SK-N-SH (cell line): ENCODE results near the gene NCAM2. TPM values are rescaled to one million over a fixed set of nuclear protein-coding genes. Genes with fewer than 3 reads are reported as not detected.

Experiments used
- CTCF ChIA-PET: fragments of 300-600, 350-600 bp; formaldehyde crosslinking; extraction: SDS; loops from one replicate; lab custom pipeline; 2021; lab: Yijun Ruan, JAX
- POLR2A ChIA-PET: fragments of 350-600 bp; sonication (Branson Sonifier 250); formaldehyde crosslinking; extraction: SDS; loops from one replicate; lab custom pipeline; 2020; ENCODE audit warnings: antibody characterized with exemption, inconsistent platforms; lab: Yijun Ruan, JAX
- DNase-seq: peaks from one replicate; pipeline ENCODE4 v3.0.0; 2012
- H2AFZ ChIP-seq: fragments of 200-600 bp; sonication (generic); 2 replicates; pipeline ENCODE4 v1.8.1; 2016; ENCODE audit warnings: antibody characterized with exemption, mild to moderate bottlenecking, low read depth
- H3F3A ChIP-seq: fragments of 200-600 bp; sonication (generic); replicated peaks from 2 replicates; pipeline ENCODE3; 2016; ENCODE audit warnings: antibody characterized with exemption, mild to moderate bottlenecking; ENCODE audit not compliant: insufficient read depth
- H3K27ac ChIP-seq, 2 experiments: fragments of 200-500 bp in 1 of 2; fragments of 200-600 bp in 1 of 2; sonication (Bioruptor generic) in 1 of 2; sonication (generic), shearing (Covaris generic) in 1 of 2; 2 replicates each; pipeline versions ENCODE4 v1.5.1 to v1.6.1; 2014 to 2016; ENCODE audit warnings: low read depth in 2 of 2, inconsistent platforms in 1 of 2, low read length in 1 of 2, mild to moderate bottlenecking in 1 of 2, mixed read lengths in 1 of 2
- H3K27me3 ChIP-seq: fragments of 200-600 bp; sonication (generic), shearing (Covaris generic); 2 replicates; pipeline ENCODE4 v1.6.1; 2016; ENCODE audit warnings: mixed run types; ENCODE audit not compliant: insufficient read depth
- H3K36me3 ChIP-seq, 2 experiments: fragments of 200-500 bp in 1 of 2; fragments of 200-600 bp in 1 of 2; sonication (Bioruptor generic) in 1 of 2; sonication (generic) in 1 of 2; replicated peaks in 1 of 2; 2 replicates each; pipeline versions ENCODE3 to v1.5.1; 2014 to 2016; ENCODE audit warnings: low read length in 1 of 2, mild to moderate bottlenecking in 1 of 2; ENCODE audit not compliant: insufficient read depth in 2 of 2, control insufficient read depth in 1 of 2
- H3K4me1 ChIP-seq, 2 experiments: fragments of 200-500 bp in 1 of 2; fragments of 200-600 bp in 1 of 2; sonication (Bioruptor generic) in 1 of 2; sonication (generic), shearing (Covaris generic) in 1 of 2; 2 replicates each; pipeline versions ENCODE4 v1.5.1 to v1.6.1; 2014 to 2016; ENCODE audit warnings: low read depth in 1 of 2, low read length in 1 of 2, mixed run types in 1 of 2; ENCODE audit not compliant: insufficient read depth in 2 of 2, control insufficient read depth in 1 of 2
- H3K4me2 ChIP-seq: fragments of 200-600 bp; sonication (generic), shearing (Covaris generic); 2 replicates; pipeline ENCODE4 v1.6.1; 2017; ENCODE audit warnings: mixed run types
- H3K4me3 ChIP-seq, 2 experiments: fragments of 200-500 bp in 1 of 2; fragments of 200-600 bp in 1 of 2; sonication (Bioruptor generic) in 1 of 2; sonication (generic), shearing (Covaris generic) in 1 of 2; 2 replicates each; pipeline versions ENCODE4 v1.5.1 to v1.8.1; 2014 to 2016; ENCODE audit warnings: low read depth in 2 of 2, inconsistent platforms in 1 of 2, low read length in 1 of 2, mild to moderate bottlenecking in 1 of 2, mixed read lengths in 1 of 2, moderate library complexity in 1 of 2
- H3K79me2 ChIP-seq: fragments of 200-600 bp; sonication (generic); 2 replicates; pipeline ENCODE4 v1.8.1; 2017; ENCODE audit warnings: mild to moderate bottlenecking; ENCODE audit not compliant: insufficient read depth
- H3K9ac ChIP-seq: fragments of 200-600 bp; sonication (generic); 2 replicates; pipeline ENCODE4 v1.6.1; 2017; ENCODE audit warnings: mixed run types
- H3K9me2 ChIP-seq: fragments of 200-600 bp; sonication (generic); 2 replicates; pipeline ENCODE4 v1.6.1; 2017; ENCODE audit warnings: mixed run types
- H3K9me3 ChIP-seq: fragments of 200-600 bp; sonication (generic); 2 replicates; pipeline ENCODE4 v1.6.1; 2017; ENCODE audit warnings: mixed run types, mild to moderate bottlenecking, moderate library complexity
- H4K20me1 ChIP-seq: fragments of 200-600 bp; sonication (generic); 2 replicates; pipeline ENCODE4 v1.6.1; 2017; ENCODE audit warnings: mild to moderate bottlenecking, mixed run types; ENCODE audit not compliant: insufficient read depth
- CHD2 ChIP-seq: fragments of 150-350 bp; IDR thresholded peaks from 2 replicates; pipeline ENCODE4 v1.6.1; 2018; ENCODE audit warnings: low read length; ENCODE audit not compliant: partially characterized antibody
- ELF1 ChIP-seq: IDR thresholded peaks from 2 replicates; pipeline ENCODE4 v1.4.0; 2012
- FOSL2 ChIP-seq: IDR thresholded peaks from 2 replicates; pipeline ENCODE4 v1.4.0; 2012; ENCODE audit warnings: low read depth, mild to moderate bottlenecking, moderate library complexity, borderline replicate concordance
- FOXJ3 ChIP-seq: sonication (generic); formaldehyde crosslinking; IDR thresholded peaks from 2 replicates; pipeline ENCODE4 v1.5.1; 2020; ENCODE audit warnings: mild to moderate bottlenecking, missing genetic modification reagents
- FOXM1 ChIP-seq: IDR thresholded peaks from 2 replicates; pipeline ENCODE4 v1.4.0; 2012; ENCODE audit warnings: low read depth, mild to moderate bottlenecking
- GABPA ChIP-seq: IDR thresholded peaks from 2 replicates; pipeline ENCODE4 v1.4.0; 2012; ENCODE audit warnings: low read depth, mild to moderate bottlenecking
- GATA2 ChIP-seq: sonication (generic); formaldehyde crosslinking; IDR thresholded peaks from 2 replicates; pipeline ENCODE4 v1.5.0; 2020; ENCODE audit warnings: mild to moderate bottlenecking, missing genetic modification reagents
- MEF2A ChIP-seq: IDR thresholded peaks from 2 replicates; pipeline ENCODE4 v1.4.0; 2012; ENCODE audit warnings: low read depth, borderline replicate concordance
- NFIC ChIP-seq: IDR thresholded peaks from 2 replicates; pipeline ENCODE4 v1.4.0; 2012; ENCODE audit warnings: borderline replicate concordance
- RXRA ChIP-seq: IDR thresholded peaks from 2 replicates; pipeline ENCODE4 v1.4.0; 2012; ENCODE audit warnings: low read depth, mild to moderate bottlenecking, borderline replicate concordance
- SMC3 ChIP-seq: IDR thresholded peaks from 2 replicates; pipeline ENCODE4 v1.6.1; 2012; ENCODE audit warnings: low read depth, low read length, improper control_type of control experiment
- TAF1 ChIP-seq: IDR thresholded peaks from 2 replicates; pipeline ENCODE4 v1.6.1; 2012; ENCODE audit warnings: low read depth, mild to moderate bottlenecking, low read length, moderate library complexity, borderline replicate concordance
- TEAD4 ChIP-seq: IDR thresholded peaks from 2 replicates; pipeline ENCODE4 v1.4.0; 2012; ENCODE audit warnings: mild to moderate bottlenecking, borderline replicate concordance; ENCODE audit not compliant: insufficient read depth
- WGBS: methylation state at CpG from one replicate; pipeline ENCODE4 v1.1.6; 2017; ENCODE audit warnings: low lambda C conversion rate; 5-methylcytosine and 5-hydroxymethylcytosine counted together
- polyA plus RNA-seq, 3 experiments: library from polyadenylated mRNA; depleted of rRNA; stranded (reverse); fragments of >200 nt; gene quantifications; 2 replicates each; pipeline ENCODE4 v1.2.3, GENCODE V29; 2012
- TF ChIP-seq, protein P1 (sequence below): fragments of 150-350 bp; IDR thresholded peaks from 2 replicates; pipeline ENCODE4 v1.6.1; 2016; ENCODE audit warnings: mild to moderate bottlenecking, low read depth, low read length
- TF ChIP-seq, protein P2 (sequence below): IDR thresholded peaks from 2 replicates; pipeline ENCODE4; 2012
- TF ChIP-seq, protein P3 (sequence below): IDR thresholded peaks from 2 replicates; pipeline ENCODE4 v1.4.0; 2012; ENCODE audit warnings: low read depth
- TF ChIP-seq, protein P4 (sequence below): IDR thresholded peaks from 2 replicates; pipeline ENCODE4 v1.4.0; 2012; ENCODE audit warnings: low read depth, borderline replicate concordance
- TF ChIP-seq, protein P5 (sequence below): IDR thresholded peaks from 2 replicates; pipeline ENCODE4 v1.6.1; 2012; ENCODE audit warnings: mild to moderate bottlenecking, low read depth, low read length, moderate library complexity

The NCAM2 gene
- polyA plus RNA-seq, 1 of the 3 experiments (the other 2 are of a cell fraction): 2.1 TPM

DNA sequence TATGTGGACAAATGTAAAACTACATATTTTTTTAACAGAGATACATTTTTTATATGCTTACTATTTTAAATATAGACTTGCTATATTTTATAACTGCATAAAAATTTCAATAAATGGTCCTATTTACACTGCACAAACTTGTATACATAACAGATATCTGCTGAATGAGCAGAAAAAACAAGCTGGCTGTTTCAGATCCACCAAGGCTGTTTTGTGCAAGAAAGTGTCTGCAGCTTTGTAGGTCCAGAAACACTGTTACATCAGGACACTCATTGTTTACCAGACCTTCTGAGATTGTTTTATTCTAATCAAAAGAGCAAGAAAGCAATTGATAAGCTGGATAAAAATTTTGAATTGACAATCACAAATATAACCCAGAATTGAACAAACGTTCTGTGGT, 99.3 kb downstream of the NCAM2 start:
- no peaks in the 10 kb centered on the region for H3K27me3 ChIP-seq
- no peak overlapping the region for H3K27ac ChIP-seq
- no peak overlapping the region for H2AFZ ChIP-seq
- no peaks in the 10 kb centered on the region for H3F3A ChIP-seq
- WGBS: 21% methylated on average over 1 of the region's 1 CpG
- no peak overlapping the region for H3K4me3 ChIP-seq
- CTCF ChIA-PET: interaction anchor here (1.1 to 1.6 kb wide), 2 partner anchors 93 to 98 kb away, joined by 3 read pairs; no protein-coding TSS in a partner anchor
- POLR2A ChIA-PET: no interaction called here
- DNase-seq: no peak
- H4K20me1 ChIP-seq: no peaks in the 10 kb centered on the region
- H3K9ac ChIP-seq: no peak overlapping the region
- no peaks in the 10 kb centered on the region for H3K9me2 ChIP-seq
- TF ChIP-seq ELF1 (no peak), FOXJ3 (CRISPR knock-in tag) (no peak), TAF1 (no peak), FOSL2 (no peak), RXRA (no peak), GATA2 (CRISPR knock-in tag) (no peak), CHD2 (no peak), GABPA (no peak), SMC3 (no peak), TEAD4 (no peak), NFIC (no peak), MEF2A (no peak), FOXM1 (no peak)
- TF ChIP-seq, protein P1, sequence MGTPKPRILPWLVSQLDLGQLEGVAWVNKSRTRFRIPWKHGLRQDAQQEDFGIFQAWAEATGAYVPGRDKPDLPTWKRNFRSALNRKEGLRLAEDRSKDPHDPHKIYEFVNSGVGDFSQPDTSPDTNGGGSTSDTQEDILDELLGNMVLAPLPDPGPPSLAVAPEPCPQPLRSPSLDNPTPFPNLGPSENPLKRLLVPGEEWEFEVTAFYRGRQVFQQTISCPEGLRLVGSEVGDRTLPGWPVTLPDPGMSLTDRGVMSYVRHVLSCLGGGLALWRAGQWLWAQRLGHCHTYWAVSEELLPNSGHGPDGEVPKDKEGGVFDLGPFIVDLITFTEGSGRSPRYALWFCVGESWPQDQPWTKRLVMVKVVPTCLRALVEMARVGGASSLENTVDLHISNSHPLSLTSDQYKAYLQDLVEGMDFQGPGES: no peak
- TF ChIP-seq, protein P2, sequence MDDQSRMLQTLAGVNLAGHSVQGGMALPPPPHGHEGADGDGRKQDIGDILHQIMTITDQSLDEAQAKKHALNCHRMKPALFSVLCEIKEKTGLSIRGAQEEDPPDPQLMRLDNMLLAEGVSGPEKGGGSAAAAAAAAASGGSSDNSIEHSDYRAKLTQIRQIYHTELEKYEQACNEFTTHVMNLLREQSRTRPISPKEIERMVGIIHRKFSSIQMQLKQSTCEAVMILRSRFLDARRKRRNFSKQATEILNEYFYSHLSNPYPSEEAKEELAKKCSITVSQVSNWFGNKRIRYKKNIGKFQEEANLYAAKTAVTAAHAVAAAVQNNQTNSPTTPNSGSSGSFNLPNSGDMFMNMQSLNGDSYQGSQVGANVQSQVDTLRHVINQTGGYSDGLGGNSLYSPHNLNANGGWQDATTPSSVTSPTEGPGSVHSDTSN: no peak
- TF ChIP-seq, protein P3, sequence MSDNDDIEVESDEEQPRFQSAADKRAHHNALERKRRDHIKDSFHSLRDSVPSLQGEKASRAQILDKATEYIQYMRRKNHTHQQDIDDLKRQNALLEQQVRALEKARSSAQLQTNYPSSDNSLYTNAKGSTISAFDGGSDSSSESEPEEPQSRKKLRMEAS: no peak
- TF ChIP-seq, protein P4, sequence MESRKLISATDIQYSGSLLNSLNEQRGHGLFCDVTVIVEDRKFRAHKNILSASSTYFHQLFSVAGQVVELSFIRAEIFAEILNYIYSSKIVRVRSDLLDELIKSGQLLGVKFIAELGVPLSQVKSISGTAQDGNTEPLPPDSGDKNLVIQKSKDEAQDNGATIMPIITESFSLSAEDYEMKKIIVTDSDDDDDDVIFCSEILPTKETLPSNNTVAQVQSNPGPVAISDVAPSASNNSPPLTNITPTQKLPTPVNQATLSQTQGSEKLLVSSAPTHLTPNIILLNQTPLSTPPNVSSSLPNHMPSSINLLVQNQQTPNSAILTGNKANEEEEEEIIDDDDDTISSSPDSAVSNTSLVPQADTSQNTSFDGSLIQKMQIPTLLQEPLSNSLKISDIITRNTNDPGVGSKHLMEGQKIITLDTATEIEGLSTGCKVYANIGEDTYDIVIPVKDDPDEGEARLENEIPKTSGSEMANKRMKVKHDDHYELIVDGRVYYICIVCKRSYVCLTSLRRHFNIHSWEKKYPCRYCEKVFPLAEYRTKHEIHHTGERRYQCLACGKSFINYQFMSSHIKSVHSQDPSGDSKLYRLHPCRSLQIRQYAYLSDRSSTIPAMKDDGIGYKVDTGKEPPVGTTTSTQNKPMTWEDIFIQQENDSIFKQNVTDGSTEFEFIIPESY: no peak
- TF ChIP-seq, protein P5, sequence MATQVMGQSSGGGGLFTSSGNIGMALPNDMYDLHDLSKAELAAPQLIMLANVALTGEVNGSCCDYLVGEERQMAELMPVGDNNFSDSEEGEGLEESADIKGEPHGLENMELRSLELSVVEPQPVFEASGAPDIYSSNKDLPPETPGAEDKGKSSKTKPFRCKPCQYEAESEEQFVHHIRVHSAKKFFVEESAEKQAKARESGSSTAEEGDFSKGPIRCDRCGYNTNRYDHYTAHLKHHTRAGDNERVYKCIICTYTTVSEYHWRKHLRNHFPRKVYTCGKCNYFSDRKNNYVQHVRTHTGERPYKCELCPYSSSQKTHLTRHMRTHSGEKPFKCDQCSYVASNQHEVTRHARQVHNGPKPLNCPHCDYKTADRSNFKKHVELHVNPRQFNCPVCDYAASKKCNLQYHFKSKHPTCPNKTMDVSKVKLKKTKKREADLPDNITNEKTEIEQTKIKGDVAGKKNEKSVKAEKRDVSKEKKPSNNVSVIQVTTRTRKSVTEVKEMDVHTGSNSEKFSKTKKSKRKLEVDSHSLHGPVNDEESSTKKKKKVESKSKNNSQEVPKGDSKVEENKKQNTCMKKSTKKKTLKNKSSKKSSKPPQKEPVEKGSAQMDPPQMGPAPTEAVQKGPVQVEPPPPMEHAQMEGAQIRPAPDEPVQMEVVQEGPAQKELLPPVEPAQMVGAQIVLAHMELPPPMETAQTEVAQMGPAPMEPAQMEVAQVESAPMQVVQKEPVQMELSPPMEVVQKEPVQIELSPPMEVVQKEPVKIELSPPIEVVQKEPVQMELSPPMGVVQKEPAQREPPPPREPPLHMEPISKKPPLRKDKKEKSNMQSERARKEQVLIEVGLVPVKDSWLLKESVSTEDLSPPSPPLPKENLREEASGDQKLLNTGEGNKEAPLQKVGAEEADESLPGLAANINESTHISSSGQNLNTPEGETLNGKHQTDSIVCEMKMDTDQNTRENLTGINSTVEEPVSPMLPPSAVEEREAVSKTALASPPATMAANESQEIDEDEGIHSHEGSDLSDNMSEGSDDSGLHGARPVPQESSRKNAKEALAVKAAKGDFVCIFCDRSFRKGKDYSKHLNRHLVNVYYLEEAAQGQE: no peak
- no peak overlapping the region for H3K4me2 ChIP-seq
- H3K36me3 ChIP-seq: no peaks in the 10 kb centered on the region
- no peaks in the 10 kb centered on the region for H3K79me2 ChIP-seq
- no peaks in the 10 kb centered on the region for H3K9me3 ChIP-seq
- no peaks in the 10 kb centered on the region for H3K4me1 ChIP-seq
